ENCODE measurements around the gene FAM200B.
A peak's percentile ranks its signal among the peaks of the same experiment; 100 is the strongest.

Gene FAM200B

DNA sequence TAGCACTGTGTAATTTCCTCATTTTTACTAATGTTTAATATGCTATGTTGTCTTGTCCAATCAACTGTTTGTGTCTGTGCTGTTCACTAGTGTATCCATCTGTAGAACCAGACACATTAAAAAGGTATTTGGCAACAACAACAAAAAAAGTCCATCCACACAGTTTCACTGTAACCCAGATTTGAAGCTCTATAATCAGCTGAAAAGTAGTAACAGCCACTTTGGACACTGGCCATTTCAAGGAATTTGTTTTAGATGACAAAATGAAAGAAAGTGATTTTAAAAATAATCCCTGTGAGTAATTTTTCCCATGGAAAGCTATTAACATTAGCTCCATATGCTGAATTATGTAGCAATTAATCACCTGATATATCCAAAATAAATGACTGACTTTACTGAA lies 24.3 kb upstream of the FAM200B start:
- no peak overlapping the region for H3K27ac Mint-ChIP-seq

DNA sequence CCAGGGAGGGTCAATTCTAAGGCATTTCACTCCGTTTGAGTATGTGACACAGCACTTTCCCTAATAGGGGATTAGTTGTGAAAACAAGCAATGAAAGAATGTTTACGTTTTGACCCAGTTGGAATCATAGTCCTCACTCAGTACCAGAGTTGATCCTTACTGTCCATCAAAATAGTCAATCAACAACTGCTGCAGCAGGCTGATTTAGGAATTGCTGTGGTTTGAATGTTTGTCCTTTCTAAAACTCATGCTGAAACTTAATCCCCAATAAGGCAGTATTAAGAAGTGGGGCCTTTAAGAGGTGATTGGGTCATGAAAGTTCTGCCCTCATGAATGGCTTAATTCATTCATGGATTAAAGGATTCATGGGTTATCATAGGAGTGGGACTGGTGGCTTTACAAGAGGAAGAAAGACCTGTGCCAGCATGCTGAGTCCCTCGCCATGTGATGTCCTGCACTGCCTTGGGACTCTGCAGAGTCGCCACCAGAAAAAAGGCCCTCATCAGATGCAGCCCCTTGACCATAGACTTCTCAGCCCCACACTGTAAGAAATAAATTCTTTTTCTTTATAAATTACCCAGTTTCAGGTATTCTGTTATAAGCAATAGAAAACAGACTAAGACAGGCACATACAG lies 23.4 kb upstream of the FAM200B start:
- H3K27me3 Mint-ChIP-seq, result no peaks in the 10 kb centered on the region
- H3K9me3 Mint-ChIP-seq, result no peaks in the 10 kb centered on the region
- H3K4me3 Mint-ChIP-seq, result no peak overlapping the region
- H3K27ac Mint-ChIP-seq, result no peak overlapping the region
- peaks cover 15% of the 10 kb centered on the region for H3K36me3 Mint-ChIP-seq (ENCODE audit: low read depth)
- no peak for DNase-seq
- peaks cover 53% of the 10 kb centered on the region for H3K4me1 Mint-ChIP-seq (ENCODE audit: low read depth)

More for the DNA sequence above, 24.3 kb upstream of the FAM200B start:
- no peak for DNase-seq
- Mint-ChIP-seq H3K27me3 (no peaks in the 10 kb centered on the region), H3K9me3 (no peaks in the 10 kb centered on the region), H3K4me3 (no peak overlapping the region), H3K36me3 (ENCODE audit: low read depth) (peaks cover 16% of the 10 kb centered on the region), H3K4me1 (ENCODE audit: low read depth) (peaks cover 62% of the 10 kb centered on the region)

DNA sequence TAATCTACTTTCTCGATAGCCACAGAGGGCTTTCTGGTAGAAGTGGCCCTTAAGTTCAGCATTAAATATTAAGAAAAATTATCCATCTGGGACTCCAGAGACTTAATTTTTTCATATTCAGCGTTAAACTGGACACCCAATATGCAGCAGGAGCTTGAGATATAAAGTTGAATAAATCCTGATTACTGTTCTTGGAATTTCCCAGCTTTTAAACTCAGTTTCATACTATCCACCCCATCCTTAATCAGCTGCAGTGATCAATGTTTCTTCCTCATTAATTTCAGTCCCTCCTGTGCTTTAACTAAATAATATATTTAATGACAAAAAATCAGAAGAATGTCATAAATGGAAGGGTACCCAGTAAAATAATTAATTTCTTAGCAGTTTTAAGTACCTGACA lies 22.8 kb upstream of the FAM200B start:
- no peaks in the 10 kb centered on the region for H3K27me3 Mint-ChIP-seq
- H3K4me3 Mint-ChIP-seq, result no peak overlapping the region
- peaks cover 10% of the 10 kb centered on the region for H3K36me3 Mint-ChIP-seq (ENCODE audit: low read depth)
- DNase-seq, result no peak
- H3K9me3 Mint-ChIP-seq, result no peaks in the 10 kb centered on the region
- H3K27ac Mint-ChIP-seq, result no peak overlapping the region
- peaks cover 52% of the 10 kb centered on the region for H3K4me1 Mint-ChIP-seq (ENCODE audit: low read depth)

DNA sequence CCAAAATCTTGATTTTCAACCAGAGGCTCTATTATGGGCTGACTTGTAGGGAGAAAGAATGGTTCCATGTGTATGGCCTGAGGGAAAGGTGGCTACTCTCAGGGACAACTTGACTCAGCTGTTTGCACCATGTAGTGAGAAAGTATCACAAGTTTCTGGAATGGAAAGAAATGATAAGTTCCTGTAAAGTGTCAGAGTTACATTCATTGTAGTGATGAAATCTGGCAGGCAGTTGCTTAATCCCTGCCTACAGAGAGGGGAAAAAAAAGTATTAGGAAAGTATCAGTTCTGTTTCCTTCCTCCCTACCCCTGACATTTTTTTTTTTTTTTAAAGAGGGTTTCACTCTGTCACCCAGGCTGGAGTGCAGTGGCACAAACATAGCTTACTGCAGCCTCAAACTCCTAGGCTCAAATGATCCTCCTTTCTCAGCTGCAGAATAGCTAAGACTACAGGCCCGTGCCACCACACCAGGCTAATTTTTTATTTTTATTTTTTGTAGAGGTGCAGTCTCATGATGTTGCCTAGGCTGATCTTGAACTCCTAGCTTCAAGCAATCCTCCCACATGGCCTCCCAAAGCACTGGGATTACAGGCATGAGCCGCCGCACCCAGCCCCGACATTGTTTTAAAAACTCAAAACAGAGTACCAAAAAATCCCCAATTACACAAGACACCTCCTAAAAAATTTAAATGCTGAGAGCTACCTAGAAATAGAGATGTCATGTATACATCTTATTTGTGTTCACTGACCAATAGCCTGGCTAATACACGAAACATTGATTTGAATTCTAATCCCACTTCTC lies 21.7 kb upstream of the FAM200B start:
- Mint-ChIP-seq H3K4me3 (peak overlapping the region; percentile 20), H3K27ac (peak overlapping the region; percentile 77), H3K36me3 (ENCODE audit: low read depth) (peaks cover 1% of the 10 kb centered on the region), H3K9me3 (no peaks in the 10 kb centered on the region), H3K4me1 (ENCODE audit: low read depth) (peaks cover 47% of the 10 kb centered on the region), H3K27me3 (no peaks in the 10 kb centered on the region)
- no peak for DNase-seq

DNA sequence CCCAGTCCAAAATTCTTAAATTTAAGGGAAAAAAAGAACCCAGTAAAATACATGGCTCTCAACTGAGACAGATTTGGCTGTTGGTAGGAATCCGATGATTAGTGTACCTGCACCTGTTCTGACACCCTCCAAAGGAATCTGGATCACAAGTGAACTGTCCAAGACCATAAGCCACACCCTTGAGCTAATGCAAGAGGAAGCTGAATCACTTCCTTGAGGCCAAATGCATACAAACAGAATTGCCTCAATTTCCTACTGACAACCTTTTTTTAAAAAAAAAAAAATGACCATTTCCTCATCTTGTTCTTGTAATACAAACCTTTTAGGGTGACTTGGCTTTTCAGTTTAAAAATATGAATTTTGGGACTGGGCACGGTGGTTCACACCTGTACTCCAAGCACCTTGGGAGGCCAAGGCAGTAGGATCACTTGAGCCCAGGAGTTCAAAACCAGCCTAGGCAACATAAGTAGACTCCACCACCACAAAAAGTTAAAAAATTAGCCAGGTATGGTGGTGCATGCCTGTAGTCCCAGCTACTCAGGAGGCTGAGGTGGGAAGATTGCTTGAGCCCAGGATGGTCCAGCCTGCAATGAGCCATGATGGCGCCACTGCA lies 15.8 kb upstream of the FAM200B start:
- H3K4me1 Mint-ChIP-seq (ENCODE audit: low read depth), result peaks cover 18% of the 10 kb centered on the region
- no peak overlapping the region for H3K4me3 Mint-ChIP-seq
- H3K27ac Mint-ChIP-seq, result no peak overlapping the region
- DNase-seq, result no peak
- no peaks in the 10 kb centered on the region for H3K9me3 Mint-ChIP-seq
- H3K27me3 Mint-ChIP-seq, result no peaks in the 10 kb centered on the region
- H3K36me3 Mint-ChIP-seq (ENCODE audit: low read depth), result peaks cover 12% of the 10 kb centered on the region

DNA sequence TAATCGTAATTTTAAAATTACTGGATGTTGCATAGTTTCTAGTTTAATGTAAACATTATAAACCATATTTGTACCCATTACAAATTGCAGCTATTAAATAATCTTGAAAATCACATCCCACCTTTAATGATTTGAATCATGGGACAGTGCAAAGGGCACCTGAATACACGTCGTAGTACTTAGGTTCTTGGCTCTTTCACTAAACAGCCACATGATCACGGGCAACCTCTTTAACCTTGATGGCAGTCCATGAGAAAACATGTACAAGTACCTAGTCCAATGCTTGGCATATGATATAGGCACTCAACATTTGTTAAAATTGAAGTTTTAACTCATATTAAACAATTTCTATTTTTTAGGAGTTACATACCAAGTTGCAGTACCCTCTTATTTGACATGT lies 14.6 kb upstream of the FAM200B start:
- H3K4me1 Mint-ChIP-seq (ENCODE audit: low read depth), result peaks cover 14% of the 10 kb centered on the region

GRCh38 chr4:15668566-15669435 lies 12.8 kb upstream of the FAM200B start:
- no peak overlapping the region for H3K27ac Mint-ChIP-seq
- no peak for DNase-seq
- no peaks in the 10 kb centered on the region for H3K27me3 Mint-ChIP-seq

More for the DNA sequence above, 14.6 kb upstream of the FAM200B start:
- Mint-ChIP-seq H3K27me3 (no peaks in the 10 kb centered on the region), H3K27ac (no peak overlapping the region), H3K4me3 (no peak overlapping the region), H3K36me3 (ENCODE audit: low read depth) (peaks cover 12% of the 10 kb centered on the region), H3K9me3 (no peaks in the 10 kb centered on the region)
- no peak for DNase-seq

GRCh38 chr4:15670576-15670975 lies 11.1 kb upstream of the FAM200B start:
- Mint-ChIP-seq H3K9me3 (no peaks in the 10 kb centered on the region), H3K4me3 (no peak overlapping the region), H3K4me1 (ENCODE audit: low read depth) (peaks cover 8% of the 10 kb centered on the region), H3K27ac (no peak overlapping the region), H3K36me3 (ENCODE audit: low read depth) (peaks cover 12% of the 10 kb centered on the region), H3K27me3 (no peaks in the 10 kb centered on the region)
- no peak for DNase-seq

More at GRCh38 chr4:15668566-15669435, 12.8 kb upstream of the FAM200B start:
- Mint-ChIP-seq H3K4me3 (no peak overlapping the region), H3K9me3 (no peaks in the 10 kb centered on the region), H3K36me3 (ENCODE audit: low read depth) (peaks cover 12% of the 10 kb centered on the region), H3K4me1 (ENCODE audit: low read depth) (peaks cover 9% of the 10 kb centered on the region)

- H3K27me3 Mint-ChIP-seq, result no peaks in the 10 kb centered on the region
- no peak overlapping the region for H3K4me3 Mint-ChIP-seq
- DNase-seq, result no peak
- no peaks in the 10 kb centered on the region for H3K9me3 Mint-ChIP-seq
- H3K36me3 Mint-ChIP-seq (ENCODE audit: low read depth), result peaks cover 3% of the 10 kb centered on the region
- H3K4me1 Mint-ChIP-seq (ENCODE audit: low read depth), result no peaks in the 10 kb centered on the region
- H3K27ac Mint-ChIP-seq, result no peak overlapping the region
These were observed 9.5 kb upstream of the FAM200B start for GRCh38 chr4:15672101-15672500.

DNA sequence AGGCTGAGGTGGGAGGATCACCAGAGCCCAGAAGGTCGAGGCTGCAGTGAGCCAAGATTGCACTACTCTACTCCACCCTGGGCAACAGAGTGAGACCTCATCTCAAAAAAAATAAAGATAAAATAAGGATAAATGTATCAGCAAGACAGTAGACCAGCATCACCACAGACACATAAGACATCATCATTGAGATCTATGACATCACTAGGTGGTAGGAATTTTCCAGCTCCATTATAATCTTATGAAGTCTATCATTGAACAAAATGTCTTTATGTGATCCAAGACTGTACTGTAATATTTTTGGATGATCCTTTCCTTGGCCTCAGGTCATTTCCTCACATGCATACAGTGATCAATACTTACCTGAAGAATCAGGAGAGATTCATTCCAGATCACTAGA lies 8.3 kb upstream of the FAM200B start:
- no peaks in the 10 kb centered on the region for H3K36me3 Mint-ChIP-seq (ENCODE audit: low read depth)
- no peaks in the 10 kb centered on the region for H3K9me3 Mint-ChIP-seq
- DNase-seq, result no peak
- H3K27ac Mint-ChIP-seq, result no peak overlapping the region
- H3K4me3 Mint-ChIP-seq, result no peak overlapping the region
- H3K4me1 Mint-ChIP-seq (ENCODE audit: low read depth), result peaks cover 2% of the 10 kb centered on the region
- no peaks in the 10 kb centered on the region for H3K27me3 Mint-ChIP-seq

DNA sequence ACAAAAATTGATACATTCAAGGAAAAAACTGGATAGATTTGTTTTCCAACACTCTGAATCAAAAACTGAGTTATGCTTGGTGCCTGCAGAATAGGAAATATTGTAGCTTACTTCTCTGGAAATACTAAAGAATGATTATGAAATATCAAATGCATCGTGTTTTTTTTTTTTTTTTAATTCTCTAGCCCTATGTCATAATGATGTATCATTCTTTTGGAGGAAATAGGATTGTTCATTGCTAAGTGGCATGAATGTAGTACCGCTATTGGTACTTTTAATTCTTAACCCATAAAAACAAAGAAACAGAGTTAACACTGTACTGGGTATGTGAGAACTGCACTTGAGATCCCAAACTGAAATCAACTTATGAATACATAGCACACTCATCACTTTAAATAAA lies 7.6 kb upstream of the FAM200B start:
- DNase-seq, result no peak
- H3K36me3 Mint-ChIP-seq (ENCODE audit: low read depth), result no peaks in the 10 kb centered on the region
- H3K27ac Mint-ChIP-seq, result no peak overlapping the region
- no peaks in the 10 kb centered on the region for H3K27me3 Mint-ChIP-seq
- H3K4me1 Mint-ChIP-seq (ENCODE audit: low read depth), result peaks cover 4% of the 10 kb centered on the region
- H3K4me3 Mint-ChIP-seq, result no peak overlapping the region
- H3K9me3 Mint-ChIP-seq, result no peaks in the 10 kb centered on the region

DNA sequence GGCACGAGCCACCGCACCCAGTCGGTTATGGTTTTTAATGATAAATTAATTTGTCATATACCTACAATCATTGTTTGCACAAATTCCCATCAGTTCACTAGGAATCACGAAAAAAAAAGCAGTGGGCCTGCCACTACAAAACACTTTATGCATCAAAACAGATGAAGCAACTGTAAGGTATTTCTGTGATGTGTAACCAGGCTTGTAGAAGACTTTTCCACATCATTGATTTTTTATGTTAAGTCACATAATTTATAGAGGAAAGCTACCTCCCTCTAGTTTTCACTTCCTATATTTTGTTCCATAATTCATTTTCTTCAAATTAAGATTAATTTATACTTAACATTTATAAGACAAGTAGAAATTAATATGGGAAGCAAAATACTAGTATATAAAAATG lies 6.7 kb upstream of the FAM200B start:
- Mint-ChIP-seq H3K9me3 (no peaks in the 10 kb centered on the region), H3K27ac (no peak overlapping the region), H3K4me1 (ENCODE audit: low read depth) (peaks cover 8% of the 10 kb centered on the region), H3K27me3 (peaks cover 3% of the 10 kb centered on the region), H3K4me3 (no peak overlapping the region), H3K36me3 (ENCODE audit: low read depth) (peaks cover 4% of the 10 kb centered on the region)
- DNase-seq, result no peak

- H3K9me3 Mint-ChIP-seq, result no peaks in the 10 kb centered on the region
- no peak overlapping the region for H3K4me3 Mint-ChIP-seq
- peaks cover 3% of the 10 kb centered on the region for H3K27me3 Mint-ChIP-seq
- no peak overlapping the region for H3K27ac Mint-ChIP-seq
- peaks cover 6% of the 10 kb centered on the region for H3K36me3 Mint-ChIP-seq (ENCODE audit: low read depth)
- no peak for DNase-seq
- peaks cover 11% of the 10 kb centered on the region for H3K4me1 Mint-ChIP-seq (ENCODE audit: low read depth)
These were observed 6.3 kb upstream of the FAM200B start for GRCh38 chr4:15675356-15675755.

DNA sequence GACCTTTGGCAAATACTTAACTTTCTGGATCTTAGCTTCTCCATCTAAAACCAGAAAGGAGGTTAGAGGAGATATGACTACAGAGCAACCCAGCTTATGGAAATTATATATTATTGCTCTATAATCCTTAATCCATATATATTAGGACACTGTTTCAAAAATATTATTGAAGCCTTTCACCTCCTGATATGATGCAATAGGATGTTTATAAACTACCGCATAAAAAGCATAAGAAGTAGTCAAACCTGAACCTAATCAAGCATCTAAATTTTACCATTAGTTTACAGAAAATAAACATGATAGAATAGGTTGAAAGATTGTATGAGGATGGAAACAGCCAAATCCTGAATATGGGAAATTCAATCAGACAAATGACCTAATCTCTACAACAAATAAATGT lies 5.6 kb upstream of the FAM200B start:
- Mint-ChIP-seq H3K4me3 (no peak overlapping the region), H3K9me3 (no peaks in the 10 kb centered on the region), H3K27ac (no peak overlapping the region), H3K36me3 (ENCODE audit: low read depth) (peaks cover 7% of the 10 kb centered on the region), H3K27me3 (peaks cover 3% of the 10 kb centered on the region), H3K4me1 (ENCODE audit: low read depth) (peaks cover 11% of the 10 kb centered on the region)
- DNase-seq, result no peak
